ENCODE results near the gene ITGB1BP1.

- no peak for TF ChIP-seq RXRA (IDR thresholded peaks at IDR 0.05; ENCODE audit: borderline replicate concordance, low read depth)
- no peak for TF ChIP-seq REST (IDR thresholded peaks at IDR 0.05; ENCODE audit: low read depth, low read length)
- TF ChIP-seq EP300 (IDR thresholded peaks at IDR 0.05; ENCODE audit: borderline replicate concordance in 1 of 2, low read depth in 1 of 2, low read length in 1 of 2): no peak
- no peak for TF ChIP-seq CTCF (IDR thresholded peaks at IDR 0.05)
These were observed 6.4 kb downstream of the ITGB1BP1 start for GRCh38 chr2:9416962-9417316.

Measured in SK-N-SH (cell line).